GM12801 (cell line): ENCODE data around the gene RASA3.

Experiments
- TF ChIP-seq, protein P1 (sequence below): IDR thresholded peaks from one replicate; pipeline ENCODE4 v1.5.1; 2011; ENCODE audit warnings: control low read depth; ENCODE audit not compliant: insufficient read length; ENCODE audit errors: extremely low read depth

The RASA3 gene

DNA sequence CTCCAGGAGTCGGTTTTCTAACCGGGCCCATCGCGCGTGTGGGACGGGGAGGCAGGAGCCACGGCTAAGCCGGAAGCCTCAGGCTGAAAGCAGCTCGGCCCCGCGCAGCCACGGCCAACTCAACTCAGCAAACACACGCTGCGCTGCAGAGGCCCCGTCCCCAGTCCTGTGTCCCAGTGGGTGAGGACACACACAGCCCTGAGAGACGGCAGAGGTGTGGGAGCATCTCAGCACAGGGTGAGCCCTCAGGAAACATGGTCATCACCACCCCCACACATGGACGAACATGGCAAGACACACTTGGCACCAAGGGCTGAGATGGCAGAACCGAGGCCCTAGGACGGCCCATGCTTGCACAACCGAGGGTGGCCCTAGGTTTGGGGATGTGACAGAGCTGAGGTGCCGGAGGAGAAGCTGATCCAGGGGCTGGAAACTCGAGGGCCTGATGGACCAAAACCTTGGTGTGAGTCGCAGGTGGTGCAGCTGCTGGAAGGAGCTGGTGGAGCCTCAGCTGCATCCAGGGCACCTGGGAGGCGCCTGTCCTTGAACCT lies 129.6 kb downstream of the RASA3 start:
- TF ChIP-seq, protein P1, sequence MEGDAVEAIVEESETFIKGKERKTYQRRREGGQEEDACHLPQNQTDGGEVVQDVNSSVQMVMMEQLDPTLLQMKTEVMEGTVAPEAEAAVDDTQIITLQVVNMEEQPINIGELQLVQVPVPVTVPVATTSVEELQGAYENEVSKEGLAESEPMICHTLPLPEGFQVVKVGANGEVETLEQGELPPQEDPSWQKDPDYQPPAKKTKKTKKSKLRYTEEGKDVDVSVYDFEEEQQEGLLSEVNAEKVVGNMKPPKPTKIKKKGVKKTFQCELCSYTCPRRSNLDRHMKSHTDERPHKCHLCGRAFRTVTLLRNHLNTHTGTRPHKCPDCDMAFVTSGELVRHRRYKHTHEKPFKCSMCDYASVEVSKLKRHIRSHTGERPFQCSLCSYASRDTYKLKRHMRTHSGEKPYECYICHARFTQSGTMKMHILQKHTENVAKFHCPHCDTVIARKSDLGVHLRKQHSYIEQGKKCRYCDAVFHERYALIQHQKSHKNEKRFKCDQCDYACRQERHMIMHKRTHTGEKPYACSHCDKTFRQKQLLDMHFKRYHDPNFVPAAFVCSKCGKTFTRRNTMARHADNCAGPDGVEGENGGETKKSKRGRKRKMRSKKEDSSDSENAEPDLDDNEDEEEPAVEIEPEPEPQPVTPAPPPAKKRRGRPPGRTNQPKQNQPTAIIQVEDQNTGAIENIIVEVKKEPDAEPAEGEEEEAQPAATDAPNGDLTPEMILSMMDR, result no peak

GRCh38 chr13:114002009-114002544 lies 130.3 kb downstream of the RASA3 start:
- TF ChIP-seq, protein P1, result no peak

GRCh38 chr13:114001331-114002008 lies 131.0 kb downstream of the RASA3 start:
- TF ChIP-seq, protein P1, result no peak

DNA sequence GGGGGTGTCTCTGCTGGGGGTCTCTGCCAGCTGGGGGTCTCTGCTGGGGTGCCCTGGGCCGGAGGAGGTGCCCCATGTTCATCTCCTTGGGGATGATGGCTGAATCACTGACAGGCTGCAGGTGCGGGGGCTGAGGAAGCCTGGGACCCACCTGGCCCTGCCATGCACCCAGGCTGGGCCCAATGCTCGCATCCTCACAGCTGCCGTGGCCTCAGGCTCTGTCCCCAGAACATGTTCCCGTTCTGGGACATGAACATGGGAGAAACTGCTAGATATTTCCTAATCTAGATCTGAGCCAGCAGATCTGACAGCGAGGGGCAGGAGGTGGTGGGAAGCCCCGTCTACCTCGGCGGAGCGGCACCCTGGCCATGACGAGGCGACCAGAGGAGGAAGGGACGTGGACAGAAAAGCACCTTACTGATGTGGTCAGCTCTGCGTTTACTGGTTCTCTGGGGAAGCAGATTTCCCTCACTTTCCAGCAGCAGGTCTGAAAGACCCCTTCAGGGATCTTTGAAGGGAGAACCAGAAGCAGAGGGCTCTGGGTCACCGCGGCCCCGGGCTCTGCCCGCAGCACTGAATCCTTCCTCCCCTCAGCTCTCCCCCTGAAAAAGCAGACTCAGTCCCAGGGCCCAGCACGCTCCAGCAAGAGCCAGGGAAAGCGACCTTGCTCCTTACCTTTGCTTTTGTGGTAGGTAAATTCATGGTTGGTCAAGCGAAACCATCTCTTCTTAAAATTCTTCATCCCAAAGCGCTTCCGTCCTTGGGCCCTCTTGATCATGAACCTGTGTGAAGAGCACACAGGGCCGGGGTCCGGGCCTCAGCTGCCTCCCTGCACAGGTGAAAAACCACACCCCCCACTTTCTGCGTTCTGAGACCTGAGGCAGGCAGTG lies 132.0 kb downstream of the RASA3 start:
- TF ChIP-seq, protein P1, result no peak

GRCh38 chr13:113999618-113999910 lies 132.9 kb downstream of the RASA3 start:
- TF ChIP-seq, protein P1, result no peak

DNA sequence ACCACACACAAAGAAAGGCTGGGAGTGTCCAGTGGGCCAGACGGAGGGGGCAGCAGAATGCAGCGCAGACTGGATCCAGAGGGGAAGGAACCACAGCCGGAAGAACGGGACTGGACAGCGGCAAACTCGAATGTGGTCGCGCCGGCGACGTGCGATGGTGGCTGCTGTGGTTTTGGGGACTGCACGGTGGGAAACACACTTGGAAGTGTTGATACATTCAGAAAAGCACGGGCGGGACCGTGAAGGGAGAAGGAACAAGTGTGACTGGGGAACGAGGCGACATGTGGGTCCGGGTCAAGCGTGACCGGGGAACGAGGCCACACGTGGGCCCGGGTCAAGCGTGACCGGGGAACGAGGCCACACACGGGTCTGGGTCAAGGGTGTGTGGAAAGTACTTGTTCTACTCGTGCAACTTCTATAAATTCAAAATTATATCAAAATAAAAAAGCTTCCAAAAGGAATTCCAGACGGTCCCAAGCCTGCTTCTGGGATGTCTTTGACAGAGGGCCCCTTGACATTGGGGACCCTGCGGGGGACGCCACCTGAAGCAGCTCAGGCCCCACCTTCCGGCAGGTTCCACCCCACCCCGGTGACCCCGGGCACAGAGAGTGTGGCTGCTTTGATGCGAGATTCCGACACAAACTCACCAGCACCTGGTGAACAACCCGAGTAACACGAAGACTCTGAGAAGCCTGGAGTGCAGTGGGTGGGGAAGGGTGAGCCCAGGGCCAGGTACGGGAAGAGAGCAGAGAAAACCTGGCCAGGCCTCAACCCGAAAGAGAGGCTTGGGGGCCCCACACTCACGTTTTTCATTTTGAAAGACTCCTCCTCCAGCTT lies 133.4 kb downstream of the RASA3 start:
- TF ChIP-seq, protein P1, result no peak
